A673 (cell line): Measurements from ENCODE around the gene STPG2.

Source experiments
- EZH2 ChIP-seq: fragments of 200-600 bp; sonication (generic); IDR thresholded peaks from 2 replicates; pipeline ENCODE4 v1.6.1; 2017; ENCODE audit warnings: borderline replicate concordance, low read depth, mild to moderate bottlenecking, mixed read lengths, antibody characterized with exemption, low read length; ENCODE audit not compliant: poor library complexity, severe bottlenecking
- TF ChIP-seq, protein P1 (sequence below): fragments of 300-800, 200-600 bp; sonication (generic); conservative IDR thresholded peaks from 2 replicates; pipeline ENCODE4 v1.5.1; 2017; ENCODE audit warnings: low read depth, mild to moderate bottlenecking, antibody characterized with exemption, low read length, moderate library complexity, mixed read lengths

DNA sequence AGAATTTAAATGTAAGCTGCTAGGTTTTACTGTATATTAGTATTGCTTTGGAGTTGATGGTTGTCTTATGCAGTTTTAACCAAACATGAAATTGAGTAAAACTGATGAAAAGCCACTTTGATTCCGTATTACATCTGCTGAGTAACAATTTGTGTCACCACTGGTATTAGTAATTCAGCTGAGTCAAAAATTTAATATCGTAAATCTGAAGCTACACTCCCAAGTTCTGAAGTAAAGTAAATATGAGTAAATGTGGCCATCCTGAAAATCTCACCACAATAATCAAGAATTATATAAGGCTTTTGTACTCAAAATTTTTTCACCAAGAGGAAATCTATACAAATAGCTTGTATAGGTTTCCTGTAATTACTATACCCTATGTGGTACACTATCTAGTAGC is 142.3 kb downstream of the STPG2 start:
- no peak for TF ChIP-seq EZH2
- TF ChIP-seq, protein P1, sequence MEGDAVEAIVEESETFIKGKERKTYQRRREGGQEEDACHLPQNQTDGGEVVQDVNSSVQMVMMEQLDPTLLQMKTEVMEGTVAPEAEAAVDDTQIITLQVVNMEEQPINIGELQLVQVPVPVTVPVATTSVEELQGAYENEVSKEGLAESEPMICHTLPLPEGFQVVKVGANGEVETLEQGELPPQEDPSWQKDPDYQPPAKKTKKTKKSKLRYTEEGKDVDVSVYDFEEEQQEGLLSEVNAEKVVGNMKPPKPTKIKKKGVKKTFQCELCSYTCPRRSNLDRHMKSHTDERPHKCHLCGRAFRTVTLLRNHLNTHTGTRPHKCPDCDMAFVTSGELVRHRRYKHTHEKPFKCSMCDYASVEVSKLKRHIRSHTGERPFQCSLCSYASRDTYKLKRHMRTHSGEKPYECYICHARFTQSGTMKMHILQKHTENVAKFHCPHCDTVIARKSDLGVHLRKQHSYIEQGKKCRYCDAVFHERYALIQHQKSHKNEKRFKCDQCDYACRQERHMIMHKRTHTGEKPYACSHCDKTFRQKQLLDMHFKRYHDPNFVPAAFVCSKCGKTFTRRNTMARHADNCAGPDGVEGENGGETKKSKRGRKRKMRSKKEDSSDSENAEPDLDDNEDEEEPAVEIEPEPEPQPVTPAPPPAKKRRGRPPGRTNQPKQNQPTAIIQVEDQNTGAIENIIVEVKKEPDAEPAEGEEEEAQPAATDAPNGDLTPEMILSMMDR, result no peak
